PC-9 (cell line): ENCODE data around the gene SIM2.

Source experiments
- EZH2 ChIP-seq: fragments of 200-600 bp; sonication (generic); IDR thresholded peaks from 2 replicates; pipeline ENCODE4 v1.8.0; 2017; ENCODE audit warnings: antibody characterized with exemption, low read depth
- TF ChIP-seq, protein P1 (sequence below): fragments of 200-600 bp; sonication (generic); conservative IDR thresholded peaks from 2 replicates; pipeline ENCODE4 v1.6.1; 2017; ENCODE audit warnings: mixed run types, antibody characterized with exemption, mild to moderate bottlenecking, moderate library complexity

DNA sequence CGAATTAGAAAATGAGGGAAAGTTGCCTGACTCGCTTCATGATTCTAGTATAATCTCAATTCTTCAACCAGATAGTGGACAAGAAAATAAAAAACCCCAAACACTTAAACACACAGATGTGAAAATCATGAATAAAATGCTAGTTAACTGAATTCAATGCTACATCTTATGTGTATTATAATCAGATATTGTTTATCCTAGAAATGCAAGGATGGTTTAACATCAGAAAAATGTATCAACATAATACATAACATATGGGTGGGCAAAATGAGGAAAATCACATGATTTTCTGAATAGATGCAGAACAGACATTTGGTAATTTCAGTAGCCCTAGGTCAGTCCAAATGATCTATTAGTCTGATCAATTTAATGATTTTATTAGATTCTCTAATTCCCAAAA lies 97.2 kb downstream of the SIM2 start:
- TF ChIP-seq, protein P1, sequence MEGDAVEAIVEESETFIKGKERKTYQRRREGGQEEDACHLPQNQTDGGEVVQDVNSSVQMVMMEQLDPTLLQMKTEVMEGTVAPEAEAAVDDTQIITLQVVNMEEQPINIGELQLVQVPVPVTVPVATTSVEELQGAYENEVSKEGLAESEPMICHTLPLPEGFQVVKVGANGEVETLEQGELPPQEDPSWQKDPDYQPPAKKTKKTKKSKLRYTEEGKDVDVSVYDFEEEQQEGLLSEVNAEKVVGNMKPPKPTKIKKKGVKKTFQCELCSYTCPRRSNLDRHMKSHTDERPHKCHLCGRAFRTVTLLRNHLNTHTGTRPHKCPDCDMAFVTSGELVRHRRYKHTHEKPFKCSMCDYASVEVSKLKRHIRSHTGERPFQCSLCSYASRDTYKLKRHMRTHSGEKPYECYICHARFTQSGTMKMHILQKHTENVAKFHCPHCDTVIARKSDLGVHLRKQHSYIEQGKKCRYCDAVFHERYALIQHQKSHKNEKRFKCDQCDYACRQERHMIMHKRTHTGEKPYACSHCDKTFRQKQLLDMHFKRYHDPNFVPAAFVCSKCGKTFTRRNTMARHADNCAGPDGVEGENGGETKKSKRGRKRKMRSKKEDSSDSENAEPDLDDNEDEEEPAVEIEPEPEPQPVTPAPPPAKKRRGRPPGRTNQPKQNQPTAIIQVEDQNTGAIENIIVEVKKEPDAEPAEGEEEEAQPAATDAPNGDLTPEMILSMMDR: no peak
- no peak for TF ChIP-seq EZH2
